ENCODE data around the gene DNAJB13. TPM values are rescaled to one million over a fixed set of nuclear protein-coding genes. Genes with fewer than 3 reads are reported as not detected.

DNAJB13 gene
- total RNA-seq, 2 experiments from 2014 or later = 0.29 TPM; not detected in 1

DNA sequence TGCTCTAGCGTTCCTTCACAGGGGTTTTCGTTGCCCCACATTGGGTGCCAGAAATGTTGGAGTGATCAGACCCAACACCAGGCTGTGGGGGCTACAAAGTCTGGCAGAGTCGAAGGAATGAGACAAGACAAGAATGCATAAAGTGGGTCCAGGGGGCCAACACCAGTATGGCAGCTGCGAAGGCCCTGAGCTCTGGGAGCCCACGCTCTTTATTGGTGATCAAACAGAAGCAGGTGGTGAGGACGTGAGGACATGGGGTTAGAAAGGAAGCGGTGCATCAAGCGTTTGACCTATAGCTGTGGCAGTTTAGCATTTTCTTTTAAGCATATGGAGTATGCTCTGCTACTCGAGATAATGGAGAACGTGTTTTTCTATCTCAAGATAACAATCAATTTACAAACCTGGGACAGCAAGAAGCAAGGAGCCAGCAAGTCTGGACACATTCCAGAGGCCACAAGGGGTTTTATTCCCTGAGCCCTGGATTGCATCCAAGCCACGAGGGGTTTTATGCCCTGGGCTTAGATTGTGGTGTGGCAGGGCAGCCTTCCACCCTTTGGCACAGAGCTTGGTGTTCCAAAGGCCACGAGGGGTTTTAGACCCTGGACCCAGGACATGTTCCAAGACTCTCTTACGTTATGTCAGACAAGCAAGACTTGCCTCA, 3.9 kb upstream of the DNAJB13 start:
- no peak overlapping the region for H3K4me3 ChIP-seq (ENCODE audit: low read depth, low read length, poor library complexity, severe bottlenecking)
- H4K20me1 ChIP-seq (ENCODE audit: insufficient read depth, low read length) = no peaks in the 10 kb centered on the region
- H3K36me3 ChIP-seq (ENCODE audit: insufficient read depth, low read length) = no peaks in the 10 kb centered on the region
- DNase-seq (ENCODE audit: low spot score) = no peak
- intact Hi-C loops (cut with micrococcal nuclease; ENCODE audit: unreplicated experiment) = no loop called here
- no peaks in the 10 kb centered on the region for H3K9me3 ChIP-seq (ENCODE audit: low read length)
- no peak overlapping the region for H3K27ac ChIP-seq (ENCODE audit: low read depth, low read length, poor library complexity, severe bottlenecking)
- no TSS peak for BruUV-seq (replicated peaks)
- H3K79me2 ChIP-seq (ENCODE audit: insufficient read depth, low read depth, low read length) = no peaks in the 10 kb centered on the region
- CTCF ChIA-PET (ENCODE audit: unreplicated experiment) = interaction anchor here (0.6 kb wide), 1 partner anchor 262 kb away, joined by 3 read pairs; no protein-coding TSS in a partner anchor
- H2AFZ ChIP-seq (ENCODE audit: low read length) = no peak overlapping the region
- H3K4me2 ChIP-seq (ENCODE audit: low read length) = no peak overlapping the region
- no peaks in the 10 kb centered on the region for H3K4me1 ChIP-seq (ENCODE audit: insufficient read depth, low read length, poor library complexity, severe bottlenecking)
- TF ChIP-seq, protein P1, sequence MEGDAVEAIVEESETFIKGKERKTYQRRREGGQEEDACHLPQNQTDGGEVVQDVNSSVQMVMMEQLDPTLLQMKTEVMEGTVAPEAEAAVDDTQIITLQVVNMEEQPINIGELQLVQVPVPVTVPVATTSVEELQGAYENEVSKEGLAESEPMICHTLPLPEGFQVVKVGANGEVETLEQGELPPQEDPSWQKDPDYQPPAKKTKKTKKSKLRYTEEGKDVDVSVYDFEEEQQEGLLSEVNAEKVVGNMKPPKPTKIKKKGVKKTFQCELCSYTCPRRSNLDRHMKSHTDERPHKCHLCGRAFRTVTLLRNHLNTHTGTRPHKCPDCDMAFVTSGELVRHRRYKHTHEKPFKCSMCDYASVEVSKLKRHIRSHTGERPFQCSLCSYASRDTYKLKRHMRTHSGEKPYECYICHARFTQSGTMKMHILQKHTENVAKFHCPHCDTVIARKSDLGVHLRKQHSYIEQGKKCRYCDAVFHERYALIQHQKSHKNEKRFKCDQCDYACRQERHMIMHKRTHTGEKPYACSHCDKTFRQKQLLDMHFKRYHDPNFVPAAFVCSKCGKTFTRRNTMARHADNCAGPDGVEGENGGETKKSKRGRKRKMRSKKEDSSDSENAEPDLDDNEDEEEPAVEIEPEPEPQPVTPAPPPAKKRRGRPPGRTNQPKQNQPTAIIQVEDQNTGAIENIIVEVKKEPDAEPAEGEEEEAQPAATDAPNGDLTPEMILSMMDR (conservative IDR thresholded peaks at IDR 0.05; ENCODE audit: low read length) = no peak
- no peak for TF ChIP-seq EZH2phosphoT487 (IDR thresholded peaks at IDR 0.05; ENCODE audit: borderline replicate concordance, low read depth, low read length)
- no peaks in the 10 kb centered on the region for H3K9me2 ChIP-seq (ENCODE audit: insufficient read depth, low read length)
- POLR2A ChIA-PET = no interaction called here

DNA sequence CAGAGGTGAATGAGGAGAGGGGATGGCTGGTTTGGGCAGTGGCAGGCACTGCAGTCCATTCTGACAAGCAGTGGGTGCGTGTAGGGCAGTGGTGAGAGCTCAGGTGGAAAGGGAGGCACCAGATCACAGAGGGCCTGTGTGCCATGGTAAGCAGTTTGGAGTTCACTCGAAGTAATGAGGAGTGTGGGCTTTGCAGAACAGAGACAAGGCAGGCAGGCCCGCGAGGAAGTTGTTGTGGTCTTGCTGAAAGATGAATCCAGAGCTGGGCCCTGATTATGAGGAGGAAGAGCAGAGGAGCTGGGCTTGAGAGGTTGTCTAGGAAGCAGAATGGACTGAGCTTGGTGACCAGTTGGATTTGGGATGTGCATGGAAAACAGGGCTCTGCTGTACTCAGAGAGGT, 1.6 kb upstream of the DNAJB13 start:
- Histone ChIP-seq H3K9me3 (ENCODE audit: low read length) (no peaks in the 10 kb centered on the region), H3K4me1 (ENCODE audit: insufficient read depth, low read length, poor library complexity, severe bottlenecking) (no peaks in the 10 kb centered on the region), H3K27ac (ENCODE audit: low read depth, low read length, poor library complexity, severe bottlenecking) (no peak overlapping the region), H3K9me2 (ENCODE audit: insufficient read depth, low read length) (no peaks in the 10 kb centered on the region), H2AFZ (ENCODE audit: low read length) (no peak overlapping the region), H3K4me2 (ENCODE audit: low read length) (no peak overlapping the region), H3K4me3 (ENCODE audit: low read depth, low read length, poor library complexity, severe bottlenecking) (no peak overlapping the region), H3K79me2 (ENCODE audit: insufficient read depth, low read depth, low read length) (no peaks in the 10 kb centered on the region), H3K36me3 (ENCODE audit: insufficient read depth, low read length) (no peaks in the 10 kb centered on the region), H4K20me1 (ENCODE audit: insufficient read depth, low read length) (no peaks in the 10 kb centered on the region)
- BruUV-seq (replicated peaks) = no TSS peak
- ChIA-PET POLR2A (interaction anchor here (0.5 to 0.7 kb wide), 3 partner anchors 69 to 490 kb away, joined by 3 to 5 read pairs (median 3); no protein-coding TSS in a partner anchor), CTCF (ENCODE audit: unreplicated experiment) (no interaction called here)
- DNase-seq (ENCODE audit: low spot score) = no peak
- TF ChIP-seq, protein P1 (conservative IDR thresholded peaks at IDR 0.05; ENCODE audit: low read length) = no peak
- no peak for TF ChIP-seq EZH2phosphoT487 (IDR thresholded peaks at IDR 0.05; ENCODE audit: borderline replicate concordance, low read depth, low read length)
- intact Hi-C loops (cut with micrococcal nuclease; ENCODE audit: unreplicated experiment) = no loop called here

DNA sequence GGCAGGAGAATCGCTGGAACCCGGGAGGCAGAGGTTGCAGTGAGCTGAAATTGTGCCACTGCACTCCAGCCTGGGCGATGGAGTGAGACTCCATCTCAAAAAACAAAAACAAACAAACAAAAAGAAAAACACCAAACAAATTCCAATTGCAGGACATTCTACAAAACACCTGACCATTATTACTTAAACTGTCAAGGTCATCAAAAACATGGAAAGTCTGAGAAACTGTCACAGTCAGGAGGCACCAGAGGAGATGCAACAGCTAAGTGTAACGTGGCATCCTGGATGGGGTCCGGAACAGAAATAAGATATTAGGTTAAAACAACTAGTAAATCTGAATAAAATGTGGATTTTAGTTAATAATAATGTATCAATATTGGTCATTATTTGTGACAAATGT, 914 bp upstream of the DNAJB13 start:
- TF ChIP-seq, protein P1 (conservative IDR thresholded peaks at IDR 0.05; ENCODE audit: low read length) = no peak
- no peak for TF ChIP-seq EZH2phosphoT487 (IDR thresholded peaks at IDR 0.05; ENCODE audit: borderline replicate concordance, low read depth, low read length)
- intact Hi-C loops (cut with micrococcal nuclease; ENCODE audit: unreplicated experiment) = no loop called here
- no peaks in the 10 kb centered on the region for H3K79me2 ChIP-seq (ENCODE audit: insufficient read depth, low read depth, low read length)
- H3K36me3 ChIP-seq (ENCODE audit: insufficient read depth, low read length) = no peaks in the 10 kb centered on the region
- H3K27ac ChIP-seq (ENCODE audit: low read depth, low read length, poor library complexity, severe bottlenecking) = no peak overlapping the region
- no peaks in the 10 kb centered on the region for H3K9me2 ChIP-seq (ENCODE audit: insufficient read depth, low read length)
- no peak overlapping the region for H3K4me2 ChIP-seq (ENCODE audit: low read length)
- H3K9me3 ChIP-seq (ENCODE audit: low read length) = no peaks in the 10 kb centered on the region
- H3K4me1 ChIP-seq (ENCODE audit: insufficient read depth, low read length, poor library complexity, severe bottlenecking) = no peaks in the 10 kb centered on the region
- H2AFZ ChIP-seq (ENCODE audit: low read length) = no peak overlapping the region
- H4K20me1 ChIP-seq (ENCODE audit: insufficient read depth, low read length) = no peaks in the 10 kb centered on the region
- BruUV-seq (replicated peaks) = no TSS peak
- ChIA-PET POLR2A (interaction anchor here (0.6 kb wide), 1 partner anchor 335 kb away, joined by 3 read pairs; no protein-coding TSS in a partner anchor), CTCF (ENCODE audit: unreplicated experiment) (no interaction called here)
- H3K4me3 ChIP-seq (ENCODE audit: low read depth, low read length, poor library complexity, severe bottlenecking) = no peak overlapping the region
- no peak for DNase-seq (ENCODE audit: low spot score)
